Stimulated activated memory B cell treated with anti-CD40 and anti-IgM and Interleukin-4, amounts not matched to agents 10 μg/mL and 1 μg/mL and 100 μg/mL, for 72 hours (primary cell): ENCODE results near the gene CPEB1.

Experiments used
- ATAC-seq: fragments of 150-1000 bp; cut with Tn5 transposase; 2 replicates; pipeline ENCODE4 v1.10.0; 2021
- H3K27ac Mint-ChIP-seq: one replicate; pipeline ENCODE4 v1.8.0; 2022; ENCODE audit warnings: mild to moderate bottlenecking, mixed read lengths
- H3K27me3 Mint-ChIP-seq: one replicate; pipeline ENCODE4 v1.8.0; 2022; ENCODE audit warnings: mixed read lengths
- H3K36me3 Mint-ChIP-seq: one replicate; pipeline ENCODE4 v1.8.0; 2022; ENCODE audit warnings: mixed read lengths
- H3K4me1 Mint-ChIP-seq: one replicate; pipeline ENCODE4 v1.8.0; 2022; ENCODE audit warnings: mixed read lengths
- H3K4me3 Mint-ChIP-seq: one replicate; pipeline ENCODE4 v1.8.0; 2022; ENCODE audit warnings: mild to moderate bottlenecking, moderate library complexity, mixed read lengths
- H3K9me3 Mint-ChIP-seq: one replicate; pipeline ENCODE4 v1.8.0; 2022; ENCODE audit warnings: mixed read lengths

Gene CPEB1

GRCh38 chr15:82647045-82647834, at the start of gene CPEB1:
CPEB1 (minus strand) TSS chr15:82647363; CDS start chr15:82628459, 18,904 bp downstream.
- Mint-ChIP-seq H3K36me3 (no peaks in the 10 kb centered on the region), H3K9me3 (no peaks in the 10 kb centered on the region), H3K4me3 (peak within 1 kb of the TSS; percentile 55), H3K4me1 (peaks cover 20% of the 10 kb centered on the region), H3K27ac (no peak within 1 kb of the TSS), H3K27me3 (peaks cover 70% of the 10 kb centered on the region)
- peak; percentile 52 for ATAC-seq

DNA sequence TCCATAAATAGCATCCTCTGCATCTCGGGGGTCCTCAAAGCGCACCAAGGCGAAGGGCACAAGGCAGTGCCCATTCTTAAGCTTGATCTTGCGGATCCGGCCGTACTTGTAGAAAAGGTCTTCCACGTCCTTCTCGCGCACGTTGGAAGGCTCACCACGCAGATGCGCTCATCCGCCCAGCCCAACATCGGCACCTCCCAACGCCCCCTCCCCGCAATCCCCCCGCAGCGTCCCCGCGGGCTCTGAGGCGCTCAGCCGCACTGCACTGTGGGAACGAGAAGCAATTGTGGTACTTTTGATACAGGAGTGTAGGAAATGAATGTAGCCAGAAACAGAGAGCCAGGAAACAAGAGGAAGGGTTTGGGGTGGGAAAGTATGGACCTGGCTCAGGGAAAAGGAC, 45.0 kb upstream of the CPEB1 start:
- no peak overlapping the region for H3K27ac Mint-ChIP-seq
- no peak for ATAC-seq
- H3K4me1 Mint-ChIP-seq = no peaks in the 10 kb centered on the region
- H3K27me3 Mint-ChIP-seq = peaks cover 10% of the 10 kb centered on the region
- H3K36me3 Mint-ChIP-seq = no peaks in the 10 kb centered on the region
- no peaks in the 10 kb centered on the region for H3K9me3 Mint-ChIP-seq
- no peak overlapping the region for H3K4me3 Mint-ChIP-seq

- H3K36me3 Mint-ChIP-seq = no peaks in the 10 kb centered on the region
- no peak overlapping the region for H3K27ac Mint-ChIP-seq
- H3K4me1 Mint-ChIP-seq = no peaks in the 10 kb centered on the region
- H3K9me3 Mint-ChIP-seq = no peaks in the 10 kb centered on the region
- ATAC-seq = no peak
- peaks cover 10% of the 10 kb centered on the region for H3K27me3 Mint-ChIP-seq
- H3K4me3 Mint-ChIP-seq = no peak overlapping the region
Observed at GRCh38 chr15:82689147-82689546, 42.0 kb upstream of the CPEB1 start.

DNA sequence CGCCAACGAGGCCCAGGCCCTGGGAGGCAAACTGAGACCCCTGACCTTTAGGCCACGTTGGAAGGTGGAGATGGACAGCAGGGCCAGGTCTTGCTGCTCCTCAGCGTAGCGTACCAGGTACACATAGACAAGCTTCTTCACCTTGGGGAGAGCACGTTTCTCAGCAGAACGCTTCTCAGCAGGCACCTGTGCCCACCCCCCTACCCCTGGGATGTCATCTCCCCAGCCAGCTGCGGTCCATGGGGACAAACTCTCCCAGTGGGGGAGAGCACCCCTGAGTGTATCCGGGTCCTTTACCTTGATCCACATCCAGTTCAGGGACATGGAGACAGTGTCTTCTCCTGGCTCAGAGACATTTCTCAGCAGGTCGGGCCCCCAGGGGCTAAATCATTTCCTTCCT, 41.5 kb upstream of the CPEB1 start:
- Mint-ChIP-seq H3K27me3 (peaks cover 10% of the 10 kb centered on the region), H3K36me3 (no peaks in the 10 kb centered on the region), H3K9me3 (no peaks in the 10 kb centered on the region), H3K4me3 (no peak overlapping the region), H3K27ac (no peak overlapping the region), H3K4me1 (no peaks in the 10 kb centered on the region)
- ATAC-seq = no peak

- peaks cover 15% of the 10 kb centered on the region for H3K4me1 Mint-ChIP-seq
- peak overlapping the region; percentile 93 for H3K27ac Mint-ChIP-seq
- H3K27me3 Mint-ChIP-seq = no peaks in the 10 kb centered on the region
- ATAC-seq = no peak
- H3K9me3 Mint-ChIP-seq = no peaks in the 10 kb centered on the region
- H3K36me3 Mint-ChIP-seq = no peaks in the 10 kb centered on the region
- peak overlapping the region; percentile 82 for H3K4me3 Mint-ChIP-seq
Observed at GRCh38 chr15:82681371-82681770, 34.2 kb upstream of the CPEB1 start.

- Mint-ChIP-seq H3K4me1 (peaks cover 15% of the 10 kb centered on the region), H3K36me3 (no peaks in the 10 kb centered on the region), H3K9me3 (no peaks in the 10 kb centered on the region), H3K4me3 (peak overlapping the region; percentile 82), H3K27ac (peak overlapping the region; percentile 93), H3K27me3 (no peaks in the 10 kb centered on the region)
- ATAC-seq = peak; percentile 92
Observed at GRCh38 chr15:82680200-82681102, 33.3 kb upstream of the CPEB1 start.

DNA sequence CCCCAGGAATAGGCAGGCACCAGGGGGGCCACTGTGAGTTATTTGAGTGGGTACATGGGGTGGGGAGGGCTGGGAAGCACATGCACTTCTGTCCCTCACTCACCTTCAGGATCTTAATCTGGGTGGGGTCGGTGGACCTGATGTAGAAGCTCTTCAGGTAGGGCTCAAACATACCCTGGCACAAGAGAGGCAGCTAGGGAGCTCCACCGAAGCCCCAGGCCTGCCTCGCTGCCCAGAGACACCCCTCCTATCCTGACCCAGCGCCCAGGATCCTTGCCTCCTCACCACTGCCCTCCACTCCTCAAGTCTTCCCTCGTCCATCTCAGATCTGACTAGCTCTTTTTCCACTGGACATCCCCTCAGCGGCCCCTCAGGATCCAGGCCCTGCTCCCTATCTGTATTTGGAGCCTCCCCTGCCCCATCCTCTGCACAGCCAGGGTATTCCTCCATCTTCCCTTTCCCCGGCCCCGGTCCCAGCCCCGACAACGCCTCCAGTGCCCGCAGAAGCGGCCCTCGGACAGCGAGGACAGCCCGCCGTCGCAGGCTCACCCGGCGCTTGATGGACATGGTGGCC, 32.5 kb upstream of the CPEB1 start:
- H3K4me3 Mint-ChIP-seq = peak overlapping the region; percentile 82
- no peaks in the 10 kb centered on the region for H3K9me3 Mint-ChIP-seq
- H3K27me3 Mint-ChIP-seq = no peaks in the 10 kb centered on the region
- peak overlapping the region; percentile 93 for H3K27ac Mint-ChIP-seq
- ATAC-seq = no peak
- H3K36me3 Mint-ChIP-seq = no peaks in the 10 kb centered on the region
- H3K4me1 Mint-ChIP-seq = peaks cover 15% of the 10 kb centered on the region

- H3K9me3 Mint-ChIP-seq = no peaks in the 10 kb centered on the region
- H3K4me3 Mint-ChIP-seq = no peak overlapping the region
- no peak for ATAC-seq
- H3K4me1 Mint-ChIP-seq = peaks cover 15% of the 10 kb centered on the region
- no peaks in the 10 kb centered on the region for H3K36me3 Mint-ChIP-seq
- H3K27ac Mint-ChIP-seq = no peak overlapping the region
- no peaks in the 10 kb centered on the region for H3K27me3 Mint-ChIP-seq
Observed at GRCh38 chr15:82677720-82678323, 30.7 kb upstream of the CPEB1 start.

DNA sequence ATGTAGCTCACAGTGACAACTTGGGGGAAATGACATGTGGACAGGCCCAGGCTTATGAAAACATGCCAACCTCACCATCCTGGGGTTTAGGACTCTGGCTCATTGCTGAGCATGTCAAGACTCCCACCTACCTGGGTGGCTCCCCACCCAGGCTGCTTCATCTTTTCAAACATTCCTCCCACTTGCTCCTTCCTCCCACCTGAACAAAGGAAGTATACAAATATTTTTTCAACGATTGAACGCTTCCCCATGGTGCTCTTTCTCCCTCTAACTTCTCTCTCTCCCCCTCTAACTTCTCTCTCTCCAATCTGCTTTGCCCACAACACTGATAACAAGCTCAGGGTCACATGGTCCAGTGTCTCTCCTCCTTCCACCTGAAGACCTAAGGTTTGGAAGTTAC, 27.7 kb upstream of the CPEB1 start:
- Mint-ChIP-seq H3K4me3 (no peak overlapping the region), H3K27ac (no peak overlapping the region), H3K4me1 (peaks cover 2% of the 10 kb centered on the region), H3K9me3 (no peaks in the 10 kb centered on the region), H3K27me3 (no peaks in the 10 kb centered on the region), H3K36me3 (no peaks in the 10 kb centered on the region)
- no peak for ATAC-seq

DNA sequence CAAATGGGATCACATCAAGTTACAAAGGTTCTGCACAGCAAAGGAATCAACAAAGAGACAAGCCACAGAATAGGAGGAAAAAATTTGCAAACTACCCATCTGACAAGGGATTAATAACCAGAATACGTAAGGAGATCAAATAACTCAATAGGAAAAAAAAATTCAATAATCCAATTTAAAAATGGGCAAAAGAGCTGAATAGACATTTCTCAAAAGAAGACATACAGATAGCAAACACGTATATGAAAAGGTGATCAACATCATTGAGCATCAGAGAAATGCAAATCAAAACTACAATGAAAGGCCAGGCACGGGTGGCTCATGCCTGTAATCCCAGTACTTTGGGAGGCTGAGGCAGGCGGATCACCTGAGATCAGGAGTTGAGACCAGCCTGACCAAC, 23.5 kb upstream of the CPEB1 start:
- Mint-ChIP-seq H3K9me3 (no peaks in the 10 kb centered on the region), H3K27me3 (peaks cover 31% of the 10 kb centered on the region), H3K36me3 (no peaks in the 10 kb centered on the region), H3K27ac (no peak overlapping the region), H3K4me1 (no peaks in the 10 kb centered on the region), H3K4me3 (no peak overlapping the region)
- no peak for ATAC-seq

- Mint-ChIP-seq H3K27me3 (peaks cover 69% of the 10 kb centered on the region), H3K4me3 (no peak overlapping the region), H3K9me3 (no peaks in the 10 kb centered on the region), H3K4me1 (no peaks in the 10 kb centered on the region), H3K27ac (no peak overlapping the region), H3K36me3 (no peaks in the 10 kb centered on the region)
- ATAC-seq = no peak
Observed at GRCh38 chr15:82666606-82667005, 19.4 kb upstream of the CPEB1 start.

- ATAC-seq = no peak
- Mint-ChIP-seq H3K9me3 (no peaks in the 10 kb centered on the region), H3K27me3 (peaks cover 86% of the 10 kb centered on the region), H3K4me3 (no peak overlapping the region), H3K4me1 (no peaks in the 10 kb centered on the region), H3K36me3 (no peaks in the 10 kb centered on the region), H3K27ac (no peak overlapping the region)
Observed at GRCh38 chr15:82664021-82664420, 16.9 kb upstream of the CPEB1 start.

DNA sequence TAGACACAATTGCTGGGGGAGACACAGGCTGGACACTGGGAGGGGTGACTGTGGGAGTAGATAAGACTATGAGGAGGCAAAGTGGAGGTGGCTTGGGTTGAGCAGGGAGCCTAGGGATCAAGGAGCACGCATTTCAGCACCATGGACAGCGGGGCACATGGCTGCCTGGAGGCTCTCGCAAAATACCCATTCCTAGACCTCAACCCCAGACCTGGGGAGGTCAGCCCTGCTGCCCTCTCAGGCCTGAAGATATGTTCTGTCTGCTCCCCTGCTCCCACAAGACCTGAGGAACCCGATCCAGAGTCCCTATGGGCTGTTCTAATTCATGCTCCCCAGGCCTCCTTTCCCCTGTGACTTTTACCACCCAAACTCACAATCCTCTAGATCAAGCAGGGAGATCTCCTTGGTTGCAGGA, 16.0 kb upstream of the CPEB1 start:
- no peaks in the 10 kb centered on the region for H3K9me3 Mint-ChIP-seq
- peaks cover 81% of the 10 kb centered on the region for H3K27me3 Mint-ChIP-seq
- H3K4me3 Mint-ChIP-seq = no peak overlapping the region
- no peak overlapping the region for H3K27ac Mint-ChIP-seq
- H3K36me3 Mint-ChIP-seq = no peaks in the 10 kb centered on the region
- no peak for ATAC-seq
- H3K4me1 Mint-ChIP-seq = no peaks in the 10 kb centered on the region

DNA sequence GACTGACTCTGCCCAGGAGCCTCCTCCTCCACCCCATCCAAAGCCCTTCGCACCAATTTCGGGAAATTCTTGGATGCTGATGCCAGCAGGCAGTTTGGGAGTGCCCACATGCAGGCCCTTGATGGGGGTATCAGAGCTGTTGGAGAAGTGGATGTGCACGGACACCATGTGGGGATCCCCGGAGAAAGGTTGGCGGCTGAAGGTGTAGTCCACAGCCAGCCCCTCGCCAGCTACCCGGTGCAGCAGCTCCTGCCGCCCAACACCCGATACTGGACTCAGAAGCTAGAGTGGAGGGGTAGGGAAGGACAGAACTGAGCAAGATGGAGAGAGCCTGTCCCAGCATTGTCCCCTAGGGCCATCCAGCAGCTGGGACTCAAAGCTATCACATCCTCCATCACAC, 15.5 kb upstream of the CPEB1 start:
- Mint-ChIP-seq H3K36me3 (no peaks in the 10 kb centered on the region), H3K9me3 (no peaks in the 10 kb centered on the region), H3K27me3 (peaks cover 76% of the 10 kb centered on the region), H3K27ac (no peak overlapping the region), H3K4me3 (no peak overlapping the region), H3K4me1 (no peaks in the 10 kb centered on the region)
- ATAC-seq = no peak

- Mint-ChIP-seq H3K4me1 (no peaks in the 10 kb centered on the region), H3K36me3 (no peaks in the 10 kb centered on the region), H3K27ac (no peak overlapping the region), H3K4me3 (no peak overlapping the region), H3K9me3 (no peaks in the 10 kb centered on the region), H3K27me3 (peaks cover 76% of the 10 kb centered on the region)
- ATAC-seq = no peak
Observed at GRCh38 chr15:82660378-82660777, 13.2 kb upstream of the CPEB1 start.
